OCI-LY1 (cell line): Measurements from ENCODE around the gene BAG2.
A peak's percentile ranks its signal among the peaks of the same experiment; 100 is the strongest.

Experiments
- H2AFZ ChIP-seq: fragments of 200-600 bp; sonication (generic), shearing (Covaris generic); 2 replicates; pipeline ENCODE4 v1.6.0; 2014; ENCODE audit warnings: antibody characterized with exemption, mild to moderate bottlenecking, low read length
- H3F3A ChIP-seq: fragments of 200-600 bp; sonication (generic), shearing (Covaris generic); 2 replicates; pipeline ENCODE4 v1.6.0; 2014; ENCODE audit warnings: mild to moderate bottlenecking, antibody characterized with exemption, low read length, moderate library complexity; ENCODE audit not compliant: insufficient read depth
- H3K27ac ChIP-seq: fragments of 200-600 bp; sonication (generic); 2 replicates; pipeline ENCODE4 v1.5.1; 2014; ENCODE audit warnings: low read length, mixed run types, mild to moderate bottlenecking, low read depth; ENCODE audit not compliant: poor library complexity, severe bottlenecking
- H3K27me3 ChIP-seq: fragments of 200-600 bp; sonication (generic); 2 replicates; pipeline ENCODE4 v1.6.0; 2014; ENCODE audit warnings: antibody characterized with exemption, mild to moderate bottlenecking, low read length, moderate library complexity; ENCODE audit not compliant: insufficient read depth
- H3K36me3 ChIP-seq: fragments of 200-600 bp; sonication (generic); 2 replicates; pipeline ENCODE4 v1.6.1; 2014; ENCODE audit warnings: mild to moderate bottlenecking, antibody characterized with exemption, low read length, moderate library complexity, mixed read lengths; ENCODE audit not compliant: insufficient read depth
- H3K4me1 ChIP-seq: fragments of 200-600 bp; sonication (generic); 2 replicates; pipeline ENCODE4 v1.5.1; 2014; ENCODE audit warnings: mild to moderate bottlenecking, low read length, moderate library complexity; ENCODE audit not compliant: insufficient read depth, severe bottlenecking
- H3K4me2 ChIP-seq: fragments of 200-600 bp; sonication (generic), shearing (Covaris generic); 2 replicates; pipeline ENCODE4 v1.6.1; 2014; ENCODE audit warnings: low read length
- H3K4me3 ChIP-seq: fragments of 200-600 bp; sonication (generic); 2 replicates; pipeline ENCODE4 v1.5.1; 2014; ENCODE audit warnings: low read length, low read depth, mild to moderate bottlenecking, mixed read lengths; ENCODE audit not compliant: poor library complexity, severe bottlenecking
- H3K79me2 ChIP-seq: fragments of 200-600 bp; shearing (Covaris generic); 2 replicates; pipeline ENCODE4 v1.6.1; 2016; ENCODE audit warnings: mixed run types, low read length, mixed read lengths; ENCODE audit not compliant: insufficient read depth
- H3K9ac ChIP-seq: fragments of 200-600 bp; sonication (generic), shearing (Covaris generic); 2 replicates; pipeline ENCODE4 v1.6.1; 2014; ENCODE audit warnings: mild to moderate bottlenecking, low read length, mixed read lengths
- H3K9me2 ChIP-seq: fragments of 200-600 bp; sonication (generic), shearing (Covaris generic); 2 replicates; pipeline ENCODE4 v1.6.1; 2014; ENCODE audit warnings: low read depth, mild to moderate bottlenecking, low read length, mixed read lengths
- H3K9me3 ChIP-seq: fragments of 200-600 bp; shearing (Covaris generic); 2 replicates; pipeline ENCODE4 v1.6.1; 2014; ENCODE audit warnings: low read length, mixed read lengths
- H4K20me1 ChIP-seq: fragments of 200-600 bp; sonication (generic), shearing (Covaris generic); 2 replicates; pipeline ENCODE4 v1.6.0; 2016; ENCODE audit warnings: mild to moderate bottlenecking, low read length; ENCODE audit not compliant: insufficient read depth
- EZH2 ChIP-seq: fragments of 200-600 bp; sonication (generic), shearing (Covaris generic); IDR thresholded peaks from 2 replicates; pipeline ENCODE4 v1.8.0; 2017; ENCODE audit warnings: borderline replicate concordance, mixed run types, mild to moderate bottlenecking, antibody characterized with exemption, low read length, moderate library complexity, mixed read lengths
- TF ChIP-seq, protein P1 (sequence below): fragments of 200-600 bp; sonication (generic), shearing (Covaris generic); IDR thresholded peaks from 2 replicates; pipeline ENCODE4 v1.5.1; 2017; ENCODE audit warnings: mild to moderate bottlenecking, antibody characterized with exemption, low read length, moderate library complexity, mixed read lengths

BAG2 gene

GRCh38 chr6:57173056-57173885, 1.1 kb downstream of the BAG2 start:
- Histone ChIP-seq H2AFZ (no peak overlapping the region), H3K9ac (peak overlapping the region; percentile 92), H3K9me3 (no peaks in the 10 kb centered on the region), H3K79me2 (peaks cover 57% of the 10 kb centered on the region), H3K36me3 (peaks cover 9% of the 10 kb centered on the region; the same call in 1 of the 2 replicates), H3K27ac (peak overlapping the region; percentile 69), H3K4me2 (peak overlapping the region; percentile 99), H3K27me3 (no peaks in the 10 kb centered on the region), H3F3A (peaks cover 5% of the 10 kb centered on the region; the same call in 1 of the 2 replicates), H3K4me1 (peaks cover 35% of the 10 kb centered on the region), H3K9me2 (no peaks in the 10 kb centered on the region), H3K4me3 (peak overlapping the region; percentile 88), H4K20me1 (no peaks in the 10 kb centered on the region)
- TF ChIP-seq, protein P1, sequence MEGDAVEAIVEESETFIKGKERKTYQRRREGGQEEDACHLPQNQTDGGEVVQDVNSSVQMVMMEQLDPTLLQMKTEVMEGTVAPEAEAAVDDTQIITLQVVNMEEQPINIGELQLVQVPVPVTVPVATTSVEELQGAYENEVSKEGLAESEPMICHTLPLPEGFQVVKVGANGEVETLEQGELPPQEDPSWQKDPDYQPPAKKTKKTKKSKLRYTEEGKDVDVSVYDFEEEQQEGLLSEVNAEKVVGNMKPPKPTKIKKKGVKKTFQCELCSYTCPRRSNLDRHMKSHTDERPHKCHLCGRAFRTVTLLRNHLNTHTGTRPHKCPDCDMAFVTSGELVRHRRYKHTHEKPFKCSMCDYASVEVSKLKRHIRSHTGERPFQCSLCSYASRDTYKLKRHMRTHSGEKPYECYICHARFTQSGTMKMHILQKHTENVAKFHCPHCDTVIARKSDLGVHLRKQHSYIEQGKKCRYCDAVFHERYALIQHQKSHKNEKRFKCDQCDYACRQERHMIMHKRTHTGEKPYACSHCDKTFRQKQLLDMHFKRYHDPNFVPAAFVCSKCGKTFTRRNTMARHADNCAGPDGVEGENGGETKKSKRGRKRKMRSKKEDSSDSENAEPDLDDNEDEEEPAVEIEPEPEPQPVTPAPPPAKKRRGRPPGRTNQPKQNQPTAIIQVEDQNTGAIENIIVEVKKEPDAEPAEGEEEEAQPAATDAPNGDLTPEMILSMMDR, result no peak
- TF ChIP-seq EZH2, result no peak

GRCh38 chr6:57173886-57174510, 1.9 kb downstream of the BAG2 start:
- H3F3A ChIP-seq, result peaks cover 5% of the 10 kb centered on the region; the same call in 1 of the 2 replicates
- H3K4me2 ChIP-seq, result peak overlapping the region; percentile 99
- H4K20me1 ChIP-seq, result no peaks in the 10 kb centered on the region
- peaks cover 64% of the 10 kb centered on the region for H3K79me2 ChIP-seq
- no peaks in the 10 kb centered on the region for H3K9me2 ChIP-seq
- peak overlapping the region; percentile 69 for H3K27ac ChIP-seq
- TF ChIP-seq EZH2, result no peak
- TF ChIP-seq, protein P1, result no peak
- peaks cover 16% of the 10 kb centered on the region; the same call in 1 of the 2 replicates for H3K36me3 ChIP-seq
- H3K4me1 ChIP-seq, result peaks cover 35% of the 10 kb centered on the region
- no peaks in the 10 kb centered on the region for H3K27me3 ChIP-seq
- H3K9ac ChIP-seq, result peak overlapping the region; percentile 92
- peak overlapping the region; percentile 88 for H3K4me3 ChIP-seq
- H2AFZ ChIP-seq, result no peak overlapping the region
- H3K9me3 ChIP-seq, result no peaks in the 10 kb centered on the region

- Histone ChIP-seq H3K9me2 (no peaks in the 10 kb centered on the region), H3F3A (peaks cover under 1% of the 10 kb centered on the region; the same call in 1 of the 2 replicates), H3K79me2 (peaks cover 69% of the 10 kb centered on the region), H3K9me3 (no peaks in the 10 kb centered on the region), H3K27ac (peak overlapping the region; percentile 69), H3K4me3 (peak overlapping the region; percentile 88), H2AFZ (no peak overlapping the region), H3K36me3 (peaks cover 20% of the 10 kb centered on the region; the same call in 1 of the 2 replicates), H3K4me1 (peaks cover 35% of the 10 kb centered on the region), H3K27me3 (no peaks in the 10 kb centered on the region), H3K4me2 (peak overlapping the region; percentile 99), H3K9ac (peak overlapping the region; percentile 92), H4K20me1 (no peaks in the 10 kb centered on the region)
- TF ChIP-seq EZH2, result no peak
- TF ChIP-seq, protein P1, result no peak
These were observed 2.4 kb downstream of the BAG2 start for GRCh38 chr6:57174511-57174907.
